ENCODE data around the gene MACROD2. TPM values are rescaled to one million over a fixed set of nuclear protein-coding genes. Genes with fewer than 3 reads are reported as not detected.

Gene MACROD2
- total and polyA plus RNA-seq, 2 donors (not counting 1 experiment from before 2014, with no cell fraction given) = 5.3 to 6.7 TPM

DNA sequence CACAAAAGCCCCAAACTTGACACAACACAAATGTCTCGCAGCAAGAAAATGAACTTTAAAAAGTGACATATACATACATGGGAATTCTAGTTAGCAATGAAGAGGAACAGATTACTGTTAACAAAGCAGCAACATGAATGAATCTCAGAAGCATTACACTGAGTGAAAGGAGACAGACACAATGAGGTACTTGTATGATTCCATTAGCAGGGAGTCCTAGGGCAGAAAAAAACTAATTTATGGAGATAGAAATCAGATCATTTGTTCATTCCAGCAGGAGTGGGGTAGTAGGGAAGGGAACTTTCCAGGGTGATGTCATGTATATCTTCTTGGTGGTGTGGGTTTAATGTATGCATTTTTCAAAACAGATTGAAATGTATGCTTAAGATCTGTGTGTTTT lies 2053.6 kb downstream of the MACROD2 start:
- Histone ChIP-seq H3K4me3 (ENCODE audit: control extremely low read depth in 1 of 5, extremely low read depth in 1 of 5, insufficient read depth in 1 of 5, low read depth in 2 of 5, low read length in 4 of 5) (no peak overlapping the region), H3K9me3 (ENCODE audit: control extremely low read depth in 1 of 3, control insufficient read depth in 2 of 3, insufficient read depth in 1 of 3, low read length in 2 of 3) (peaks cover 0 to 2% (median 0%) of the 10 kb centered on the region in 3 donors), H4K20me1 (ENCODE audit: control insufficient read depth, insufficient read depth, low read length, poor library complexity, severe bottlenecking) (no peaks in the 10 kb centered on the region), H3K4me1 (ENCODE audit: control insufficient read depth in 2 of 2, insufficient read depth in 2 of 2, low read length in 2 of 2) (peaks cover 35 to 44% of the 10 kb centered on the region in 2 donors), H3K27me3 (replicated peaks in 1 of 4; ENCODE audit: control extremely low read depth in 1 of 4, control insufficient read depth in 3 of 4, insufficient read depth in 4 of 4, low read length in 3 of 4) (no peaks in the 10 kb centered on the region), H3K4me2 (replicated peaks; ENCODE audit: low read depth, low read length, poor library complexity, severe bottlenecking) (no peak overlapping the region), H2AFZ (ENCODE audit: insufficient read depth, low read depth, low read length, poor library complexity, severe bottlenecking) (no peak overlapping the region), H3K9ac (ENCODE audit: low read length) (no peak overlapping the region), H3K79me2 (ENCODE audit: control insufficient read depth, insufficient read depth, low read length) (no peaks in the 10 kb centered on the region), H3K36me3 (replicated peaks in 1 of 2; ENCODE audit: control extremely low read depth in 1 of 2, control insufficient read depth in 1 of 2, extremely low read depth in 1 of 2, insufficient read depth in 2 of 2, low read length in 1 of 2) (peaks cover 0 to 5% of the 10 kb centered on the region in 2 experiments), H3K27ac (ENCODE audit: low read length in 2 of 2) (no peak overlapping the region)
- POLR2A ChIA-PET = no interaction called here
- H3K4me1 Mint-ChIP-seq = peaks cover 40% of the 10 kb centered on the region
- no peak overlapping the region for H3K27ac Mint-ChIP-seq
- no peak for DNase-seq
- intact Hi-C loops (cut with micrococcal nuclease) = loop anchor here (10.0 kb wide), 1 partner anchor 196 kb away; no protein-coding TSS in a partner anchor
- no CpG with 5 or more reads among the region's 1 CpG for WGBS (ENCODE audit: insufficient coverage)
- H3K4me3 Mint-ChIP-seq = no peak overlapping the region
- CTCF ChIA-PET = no interaction called here
- no peaks in the 10 kb centered on the region for H3K27me3 Mint-ChIP-seq
- TF ChIP-seq, protein P1, sequence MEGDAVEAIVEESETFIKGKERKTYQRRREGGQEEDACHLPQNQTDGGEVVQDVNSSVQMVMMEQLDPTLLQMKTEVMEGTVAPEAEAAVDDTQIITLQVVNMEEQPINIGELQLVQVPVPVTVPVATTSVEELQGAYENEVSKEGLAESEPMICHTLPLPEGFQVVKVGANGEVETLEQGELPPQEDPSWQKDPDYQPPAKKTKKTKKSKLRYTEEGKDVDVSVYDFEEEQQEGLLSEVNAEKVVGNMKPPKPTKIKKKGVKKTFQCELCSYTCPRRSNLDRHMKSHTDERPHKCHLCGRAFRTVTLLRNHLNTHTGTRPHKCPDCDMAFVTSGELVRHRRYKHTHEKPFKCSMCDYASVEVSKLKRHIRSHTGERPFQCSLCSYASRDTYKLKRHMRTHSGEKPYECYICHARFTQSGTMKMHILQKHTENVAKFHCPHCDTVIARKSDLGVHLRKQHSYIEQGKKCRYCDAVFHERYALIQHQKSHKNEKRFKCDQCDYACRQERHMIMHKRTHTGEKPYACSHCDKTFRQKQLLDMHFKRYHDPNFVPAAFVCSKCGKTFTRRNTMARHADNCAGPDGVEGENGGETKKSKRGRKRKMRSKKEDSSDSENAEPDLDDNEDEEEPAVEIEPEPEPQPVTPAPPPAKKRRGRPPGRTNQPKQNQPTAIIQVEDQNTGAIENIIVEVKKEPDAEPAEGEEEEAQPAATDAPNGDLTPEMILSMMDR (IDR thresholded peaks at IDR 0.05) = no peak
- TF ChIP-seq EZH2 (IDR thresholded peaks at IDR 0.05; ENCODE audit: borderline replicate concordance, insufficient read depth, low read depth, low read length, poor library complexity, severe bottlenecking) = no peak
- H3K9me3 Mint-ChIP-seq (ENCODE audit: insufficient read depth) = no peaks in the 10 kb centered on the region
- ATAC-seq (ENCODE audit: low read depth) = no peak

DNA sequence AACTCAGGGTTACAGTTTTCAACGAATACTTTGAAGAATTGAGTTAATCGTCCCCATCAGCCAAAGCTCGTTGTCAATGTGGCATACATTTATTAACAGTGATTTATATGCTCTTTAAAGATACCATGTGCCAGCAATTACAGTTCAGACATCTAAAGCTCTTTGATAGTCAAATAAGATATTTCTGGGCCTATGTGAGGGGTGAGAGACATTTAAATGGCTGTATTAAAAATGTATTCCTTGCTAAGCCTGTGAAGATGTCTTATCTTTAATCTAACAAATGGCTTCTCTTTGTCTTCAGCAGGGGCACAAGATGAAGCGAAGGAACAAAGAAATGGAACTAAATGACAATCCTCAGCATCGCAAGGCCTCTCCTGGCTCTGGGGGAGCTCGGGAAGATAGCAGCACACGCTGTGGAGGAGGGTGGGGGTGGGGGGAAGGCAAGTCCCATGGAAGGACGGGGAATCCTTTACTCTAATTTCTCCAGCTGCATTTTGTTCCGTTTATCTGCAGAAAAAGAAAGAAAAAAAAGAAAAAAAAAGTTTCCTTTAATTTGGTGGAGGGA lies 2054.3 kb downstream of the MACROD2 start:
- Histone ChIP-seq H3K4me3 (ENCODE audit: control extremely low read depth in 1 of 5, extremely low read depth in 1 of 5, insufficient read depth in 1 of 5, low read depth in 2 of 5, low read length in 4 of 5) (no peak overlapping the region), H3K27ac (ENCODE audit: low read length in 2 of 2) (no peak overlapping the region), H3K9ac (ENCODE audit: low read length) (no peak overlapping the region), H3K27me3 (replicated peaks in 1 of 4; ENCODE audit: control extremely low read depth in 1 of 4, control insufficient read depth in 3 of 4, insufficient read depth in 4 of 4, low read length in 3 of 4) (no peaks in the 10 kb centered on the region), H3K9me3 (ENCODE audit: control extremely low read depth in 1 of 3, control insufficient read depth in 2 of 3, insufficient read depth in 1 of 3, low read length in 2 of 3) (peaks cover 0 to under 1% (median 0%) of the 10 kb centered on the region in 3 donors), H3K4me1 (ENCODE audit: control insufficient read depth in 2 of 2, insufficient read depth in 2 of 2, low read length in 2 of 2) (peaks cover 34 to 43% of the 10 kb centered on the region in 2 donors), H3K79me2 (ENCODE audit: control insufficient read depth, insufficient read depth, low read length) (no peaks in the 10 kb centered on the region), H3K4me2 (replicated peaks; ENCODE audit: low read depth, low read length, poor library complexity, severe bottlenecking) (no peak overlapping the region), H2AFZ (ENCODE audit: insufficient read depth, low read depth, low read length, poor library complexity, severe bottlenecking) (no peak overlapping the region), H3K36me3 (replicated peaks in 1 of 2; ENCODE audit: control extremely low read depth in 1 of 2, control insufficient read depth in 1 of 2, extremely low read depth in 1 of 2, insufficient read depth in 2 of 2, low read length in 1 of 2) (peaks cover 0 to 5% of the 10 kb centered on the region in 2 experiments), H4K20me1 (ENCODE audit: control insufficient read depth, insufficient read depth, low read length, poor library complexity, severe bottlenecking) (no peaks in the 10 kb centered on the region)
- ChIA-PET POLR2A (no interaction called here), CTCF (no interaction called here)
- Mint-ChIP-seq H3K27ac (peak overlapping the region; percentile 59), H3K4me3 (no peak overlapping the region), H3K9me3 (ENCODE audit: insufficient read depth) (no peaks in the 10 kb centered on the region), H3K4me1 (peaks cover 40% of the 10 kb centered on the region), H3K27me3 (no peaks in the 10 kb centered on the region)
- intact Hi-C loops (cut with micrococcal nuclease) = loop anchor here (10.0 kb wide), 1 partner anchor 195 kb away; no protein-coding TSS in a partner anchor
- DNase-seq (no peak), ATAC-seq (ENCODE audit: low read depth) (no peak)
- TF ChIP-seq, protein P1 (IDR thresholded peaks at IDR 0.05) = no peak
- TF ChIP-seq EZH2 (IDR thresholded peaks at IDR 0.05; ENCODE audit: borderline replicate concordance, insufficient read depth, low read depth, low read length, poor library complexity, severe bottlenecking) = no peak
- no CpG with 5 or more reads among the region's 9 CpGs for WGBS (ENCODE audit: insufficient coverage)
